ENCODE data around the gene LPCAT1.

- TF ChIP-seq CTCF (IDR thresholded peaks at IDR 0.05) = no peak
- no peak for TF ChIP-seq EZH2 (IDR thresholded peaks at IDR 0.05)
Observed at GRCh38 chr5:1413611-1414241, 110.0 kb downstream of the LPCAT1 start.

Measured in neural progenitor cell (in vitro differentiated cells).